ENCODE data around the gene LSM14B.

The LSM14B gene

GRCh38 chr20:62161347-62161746, 39.1 kb downstream of the LSM14B start:
- in situ Hi-C loops (cut with HindIII; ENCODE audit: low sequenced_read_pairs): no loop called here
- no peak for TF ChIP-seq CTCF (IDR thresholded peaks at IDR 0.05; ENCODE audit: low read depth, low read length)
- DNase-seq (ENCODE audit: low read depth, low spot score): peak; percentile 54
- H3K4me3 ChIP-seq (ENCODE audit: low read depth, low read length): no peak overlapping the region

GRCh38 chr20:62162765-62163484, 40.6 kb downstream of the LSM14B start:
- in situ Hi-C loops (cut with HindIII; ENCODE audit: low sequenced_read_pairs): no loop called here
- no peak overlapping the region for H3K4me3 ChIP-seq (ENCODE audit: low read depth, low read length)
- no peak for TF ChIP-seq CTCF (IDR thresholded peaks at IDR 0.05; ENCODE audit: low read depth, low read length)
- DNase-seq (ENCODE audit: low read depth, low spot score): no peak

GRCh38 chr20:62163485-62163865, 41.2 kb downstream of the LSM14B start:
- no peak for DNase-seq (ENCODE audit: low read depth, low spot score)
- TF ChIP-seq CTCF (IDR thresholded peaks at IDR 0.05; ENCODE audit: low read depth, low read length): no peak
- in situ Hi-C loops (cut with HindIII; ENCODE audit: low sequenced_read_pairs): no loop called here
- H3K4me3 ChIP-seq (ENCODE audit: low read depth, low read length): no peak overlapping the region

GRCh38 chr20:62163986-62164762, 41.9 kb downstream of the LSM14B start:
- H3K4me3 ChIP-seq (ENCODE audit: low read depth, low read length): no peak overlapping the region
- in situ Hi-C loops (cut with HindIII; ENCODE audit: low sequenced_read_pairs): no loop called here
- no peak for TF ChIP-seq CTCF (IDR thresholded peaks at IDR 0.05; ENCODE audit: low read depth, low read length)
- no peak for DNase-seq (ENCODE audit: low read depth, low spot score)

GRCh38 chr20:62164879-62165761, 42.8 kb downstream of the LSM14B start:
- no peak for TF ChIP-seq CTCF (IDR thresholded peaks at IDR 0.05; ENCODE audit: low read depth, low read length)
- no peak overlapping the region for H3K4me3 ChIP-seq (ENCODE audit: low read depth, low read length)
- no peak for DNase-seq (ENCODE audit: low read depth, low spot score)
- in situ Hi-C loops (cut with HindIII; ENCODE audit: low sequenced_read_pairs): no loop called here

GRCh38 chr20:62165762-62166399, 43.6 kb downstream of the LSM14B start:
- no peak for TF ChIP-seq CTCF (IDR thresholded peaks at IDR 0.05; ENCODE audit: low read depth, low read length)
- no peak overlapping the region for H3K4me3 ChIP-seq (ENCODE audit: low read depth, low read length)
- in situ Hi-C loops (cut with HindIII; ENCODE audit: low sequenced_read_pairs): no loop called here

More at GRCh38 chr20:62165762-62166399, 43.6 kb downstream of the LSM14B start:
- DNase-seq (ENCODE audit: low read depth, low spot score): no peak
